IPS-11a (cell line): Measurements from ENCODE around the gene SLC5A8.

Experiments used
- H3K4me3 ChIP-seq: one replicate; pipeline ENCODE4 v1.5.1; 2013; ENCODE audit warnings: low read depth, low read length, control low read depth

Gene SLC5A8

DNA sequence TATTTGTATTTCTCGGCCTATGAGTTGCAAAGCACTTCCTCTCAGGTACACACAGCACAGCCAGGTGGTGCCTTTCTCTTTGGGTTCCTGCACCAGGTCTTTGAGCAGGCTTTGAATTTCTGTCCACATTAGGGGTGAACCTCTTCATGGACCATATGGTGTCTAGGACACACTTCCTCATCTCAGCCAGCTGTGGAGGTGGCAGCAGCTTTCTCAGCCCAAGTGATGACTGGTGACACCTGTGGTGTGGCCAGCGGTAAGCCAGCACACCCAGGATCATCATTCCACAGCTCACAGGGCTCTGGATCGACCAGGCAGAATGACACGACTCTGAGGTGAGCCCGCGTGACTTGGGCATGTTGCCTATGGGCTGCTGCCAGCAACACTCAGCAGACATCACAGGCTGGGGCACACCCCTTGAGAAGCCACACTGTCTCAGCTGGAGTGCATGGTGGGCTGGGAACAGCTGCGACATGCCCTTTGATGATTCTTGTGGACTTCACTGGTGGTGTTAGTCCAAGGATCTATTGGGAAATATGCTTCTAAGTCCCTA, 36.8 kb downstream of the SLC5A8 start:
- no peak overlapping the region for H3K4me3 ChIP-seq

DNA sequence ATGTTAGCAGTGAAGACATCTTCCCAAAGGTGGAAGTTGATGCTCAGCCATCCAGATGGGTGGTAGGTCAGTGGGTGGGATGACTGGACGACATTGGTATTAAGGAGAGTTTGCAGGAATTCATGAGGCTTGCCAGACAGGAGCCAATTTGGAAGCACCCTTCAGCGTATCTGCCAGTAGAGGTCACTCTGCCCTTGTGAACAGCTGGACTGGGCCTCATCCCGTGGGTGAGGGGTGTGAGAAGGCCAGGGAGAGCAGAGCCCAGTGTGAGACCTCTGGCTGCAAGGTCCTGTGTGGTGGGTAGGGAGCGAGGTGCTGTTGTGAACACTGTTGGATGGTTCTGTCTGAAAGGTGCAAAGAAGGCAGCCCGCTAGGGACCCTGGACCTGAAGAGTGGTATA, 37.7 kb downstream of the SLC5A8 start:
- H3K4me3 ChIP-seq, result no peak overlapping the region

DNA sequence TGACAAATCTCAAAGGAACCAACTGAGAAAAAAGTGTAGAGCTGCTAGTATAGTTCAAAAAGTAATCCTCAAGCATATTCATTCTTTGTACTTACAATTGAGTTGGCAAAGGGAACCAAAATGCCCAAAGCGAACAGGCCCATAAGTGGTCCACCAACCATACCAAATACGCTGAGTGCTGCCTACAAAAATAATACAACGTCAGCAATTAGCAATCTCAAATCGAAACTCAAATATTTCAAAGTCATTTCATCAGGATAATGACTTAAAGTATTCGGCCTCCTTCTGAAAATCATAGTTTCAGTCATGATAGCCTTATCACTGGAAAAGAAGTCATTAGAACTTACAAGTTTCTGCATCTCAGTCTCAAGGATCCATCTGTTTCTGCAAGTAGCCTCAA, 42.0 kb downstream of the SLC5A8 start:
- H3K4me3 ChIP-seq, result no peak overlapping the region

DNA sequence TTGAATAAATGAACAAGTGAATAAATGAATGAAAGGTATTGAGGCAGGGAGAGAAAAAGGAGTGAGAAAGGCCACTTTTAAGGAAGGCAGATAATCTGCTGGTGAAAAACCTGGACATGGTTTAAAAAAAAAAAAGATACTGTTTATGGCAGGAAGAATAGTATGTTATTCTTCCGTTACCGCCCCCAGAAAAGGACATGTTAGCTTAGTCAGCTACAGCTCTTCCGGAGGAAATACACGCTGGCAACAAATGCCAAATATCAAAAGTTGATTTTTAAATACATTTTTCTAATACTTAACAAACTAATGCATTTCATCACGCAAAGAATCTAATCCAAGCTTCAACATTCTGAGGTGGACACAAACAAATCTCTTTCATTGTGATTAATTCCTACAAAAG, 43.2 kb downstream of the SLC5A8 start:
- H3K4me3 ChIP-seq, result no peak overlapping the region

DNA sequence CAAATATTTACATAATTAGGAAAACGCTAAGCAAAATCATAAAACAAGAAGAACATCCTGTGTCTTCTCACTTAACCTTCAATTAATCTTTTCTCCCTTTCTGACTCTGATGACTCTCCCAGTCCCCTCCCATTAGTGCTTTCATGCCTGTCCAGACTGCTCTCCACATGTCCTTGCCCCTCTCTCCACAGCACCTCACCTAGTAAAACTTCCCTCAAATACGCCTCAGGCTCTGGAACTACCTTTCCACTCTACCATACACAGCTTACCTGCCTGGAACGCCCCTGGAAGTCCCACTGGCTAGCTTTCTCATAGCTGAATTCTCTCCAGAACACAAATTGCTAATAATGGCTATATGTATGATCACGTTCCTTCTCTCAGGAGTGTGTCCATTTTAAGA, 44.7 kb downstream of the SLC5A8 start:
- H3K4me3 ChIP-seq, result no peak overlapping the region

DNA sequence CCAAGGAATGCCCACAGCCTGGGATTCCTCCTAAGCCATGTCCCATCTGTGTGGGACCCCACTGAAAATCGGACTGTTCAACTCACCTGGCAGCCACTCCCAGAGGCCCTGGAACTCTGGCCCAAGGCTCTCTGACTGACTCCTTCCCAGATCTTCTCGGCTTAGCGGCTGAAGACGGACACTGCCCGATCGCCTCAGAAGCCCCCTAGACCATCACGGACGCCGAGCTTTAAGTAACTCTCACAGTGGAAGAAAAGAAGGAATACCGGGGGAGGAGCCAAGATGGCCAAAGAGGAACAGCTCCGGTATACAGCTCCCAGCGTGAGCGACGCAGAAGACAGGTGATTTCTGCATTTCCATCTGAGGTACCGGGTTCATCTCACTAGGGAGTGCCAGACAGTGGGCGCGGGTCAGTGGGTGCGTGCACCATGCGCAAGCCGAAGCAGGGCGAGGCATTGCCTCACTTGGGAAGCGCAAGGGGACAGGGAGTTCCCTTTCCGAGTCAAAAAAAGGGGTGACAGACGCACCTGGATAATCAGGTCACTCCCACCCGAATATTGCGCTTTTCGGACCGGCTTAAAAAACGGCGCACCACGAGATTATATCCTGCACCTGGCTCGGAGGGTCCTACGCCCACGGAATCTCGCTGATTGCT, 64.1 kb downstream of the SLC5A8 start:
- peak overlapping the region; percentile 39 for H3K4me3 ChIP-seq

DNA sequence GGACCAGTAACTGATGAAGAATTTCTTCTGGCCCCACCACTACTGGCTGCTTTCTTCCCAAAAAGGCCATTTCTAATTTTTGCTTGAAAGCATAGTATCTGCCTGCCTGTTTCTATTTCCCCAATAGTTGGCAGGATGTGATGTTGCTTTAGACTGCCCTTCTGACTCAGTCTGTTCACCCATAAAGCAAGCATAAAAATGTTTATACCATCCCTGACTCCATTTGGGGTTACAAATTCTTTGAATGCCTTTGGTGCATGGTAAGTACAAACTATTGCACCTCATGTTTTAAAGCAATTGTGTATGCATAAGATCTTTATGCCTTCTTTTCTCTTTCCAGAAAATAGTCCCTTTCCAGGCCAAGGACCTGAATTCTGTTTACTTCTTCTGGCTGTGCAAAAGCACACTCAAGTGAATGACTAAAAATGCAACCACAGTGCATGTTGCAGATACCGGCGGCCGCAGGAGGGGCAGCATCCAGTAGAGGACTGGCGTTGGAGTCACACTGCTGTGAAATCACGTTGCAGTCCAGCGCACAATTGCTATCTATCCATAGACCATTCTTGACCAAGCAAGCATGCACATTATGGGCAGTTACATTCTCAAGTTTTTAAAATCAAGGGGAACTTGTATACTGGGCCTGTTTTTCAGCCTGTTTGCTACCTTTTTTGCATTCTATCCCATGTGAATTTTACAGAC, 82.4 kb downstream of the SLC5A8 start:
- no peak overlapping the region for H3K4me3 ChIP-seq

DNA sequence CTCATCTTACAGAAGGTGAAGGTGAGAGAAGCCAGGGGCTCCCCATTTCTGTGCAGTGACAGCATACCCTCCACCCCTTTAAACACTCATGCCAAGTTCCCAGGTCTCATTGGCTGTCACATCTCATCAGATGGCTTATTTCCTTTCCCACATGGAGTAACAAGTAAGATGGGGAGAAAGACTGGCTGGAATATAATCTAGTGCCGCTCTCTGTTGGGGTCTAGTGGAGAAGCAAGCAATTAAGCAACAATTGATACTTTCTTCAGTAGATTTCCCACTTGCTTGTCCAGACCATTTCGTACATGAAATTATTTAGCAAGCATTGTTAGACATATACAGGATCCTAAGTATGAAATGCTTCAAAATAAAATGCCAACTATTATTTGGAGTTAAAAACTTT, 92.2 kb downstream of the SLC5A8 start:
- no peak overlapping the region for H3K4me3 ChIP-seq

DNA sequence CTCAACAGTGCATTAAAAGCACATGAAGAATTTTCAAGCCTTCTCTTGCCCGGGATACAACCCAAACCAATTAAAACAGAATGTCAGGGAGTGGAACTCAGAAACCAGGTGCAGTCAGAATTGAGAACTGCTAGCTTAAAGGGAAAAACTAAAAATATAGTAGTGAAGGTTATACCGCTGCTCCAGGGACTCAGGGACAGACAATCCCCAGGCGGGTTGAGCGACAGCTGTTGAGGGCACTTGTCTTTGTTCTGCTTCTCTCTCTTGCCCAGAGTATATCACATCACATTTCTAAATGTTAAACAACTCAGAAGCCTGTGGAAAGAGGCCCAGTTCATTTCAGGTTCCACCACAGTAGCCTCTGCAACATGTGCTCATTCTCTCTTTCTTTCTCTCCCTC, 93.1 kb downstream of the SLC5A8 start:
- H3K4me3 ChIP-seq, result no peak overlapping the region

DNA sequence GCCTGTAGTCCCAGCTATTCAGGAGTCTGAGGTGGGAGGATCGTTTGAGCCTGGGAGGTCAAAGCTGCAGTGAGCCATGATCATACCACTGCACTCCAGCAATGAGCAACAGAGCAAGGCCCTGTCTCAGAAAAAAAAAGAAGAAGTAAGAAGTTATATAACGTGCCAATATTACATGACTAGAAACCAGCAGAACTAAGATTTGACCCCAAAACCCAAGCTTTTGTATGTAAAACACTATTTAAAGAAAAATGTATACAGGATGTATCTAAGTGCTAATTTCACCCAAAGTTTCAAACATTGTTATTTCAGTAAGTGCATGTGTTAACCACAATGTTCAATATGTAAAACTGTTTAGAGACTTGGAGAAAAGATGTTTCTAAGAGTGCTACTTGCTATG, 94.7 kb downstream of the SLC5A8 start:
- no peak overlapping the region for H3K4me3 ChIP-seq

DNA sequence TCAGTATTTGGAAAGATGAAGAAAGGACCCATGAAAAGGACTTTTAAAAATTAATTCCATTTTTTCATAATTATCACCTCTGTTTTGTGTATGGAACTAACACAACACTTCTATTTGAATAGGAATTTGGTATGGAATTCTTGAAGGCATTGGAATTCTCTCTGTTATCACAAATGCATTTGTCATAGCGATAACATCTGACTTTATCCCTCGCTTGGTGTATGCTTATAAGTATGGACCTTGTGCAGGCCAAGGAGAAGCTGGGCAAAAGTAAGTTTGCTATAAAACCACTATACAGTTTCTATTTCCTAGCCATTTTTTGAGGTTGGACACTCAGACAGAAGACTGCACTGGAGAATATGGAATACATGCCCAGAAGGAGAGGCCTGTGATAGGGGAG, 98.6 kb downstream of the SLC5A8 start:
- H3K4me3 ChIP-seq, result no peak overlapping the region

DNA sequence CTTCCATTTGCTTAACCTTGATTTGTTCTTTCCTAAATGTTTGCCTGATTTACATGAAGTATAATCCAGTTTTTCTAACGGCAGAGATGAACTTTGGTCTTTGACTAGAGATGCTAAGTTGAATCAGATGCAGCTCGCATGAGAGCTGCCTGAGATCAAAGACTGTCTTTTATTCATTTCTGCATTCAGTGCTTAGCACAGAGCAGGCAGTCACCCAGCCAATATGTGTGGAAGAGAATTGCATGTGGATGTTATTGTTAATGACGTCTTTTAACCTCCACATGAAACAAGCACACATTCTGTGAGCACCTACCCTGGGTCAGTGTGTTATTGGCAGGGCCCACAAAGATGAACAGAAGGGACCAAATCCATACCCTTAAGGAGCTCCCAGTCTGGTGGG, 99.2 kb downstream of the SLC5A8 start:
- H3K4me3 ChIP-seq, result no peak overlapping the region

DNA sequence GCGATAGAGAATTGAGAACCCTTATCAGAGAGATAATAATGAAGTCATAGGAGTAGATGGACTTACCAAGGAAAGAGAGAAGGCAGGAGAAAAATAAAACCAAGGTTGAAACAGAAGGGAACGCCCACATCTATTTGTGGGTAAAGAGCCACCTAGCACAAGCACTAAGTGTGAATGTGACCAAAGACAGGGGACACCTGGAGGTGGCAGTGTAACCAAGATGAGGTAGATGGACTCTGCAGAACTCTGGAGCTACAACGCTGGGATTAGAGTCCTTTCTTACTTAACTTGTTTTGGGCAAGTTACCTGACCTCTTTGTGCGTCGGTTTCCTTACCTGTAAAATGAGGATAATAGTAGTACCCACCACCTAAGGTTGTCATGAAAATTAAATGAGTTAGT, 101.9 kb downstream of the SLC5A8 start:
- no peak overlapping the region for H3K4me3 ChIP-seq

DNA sequence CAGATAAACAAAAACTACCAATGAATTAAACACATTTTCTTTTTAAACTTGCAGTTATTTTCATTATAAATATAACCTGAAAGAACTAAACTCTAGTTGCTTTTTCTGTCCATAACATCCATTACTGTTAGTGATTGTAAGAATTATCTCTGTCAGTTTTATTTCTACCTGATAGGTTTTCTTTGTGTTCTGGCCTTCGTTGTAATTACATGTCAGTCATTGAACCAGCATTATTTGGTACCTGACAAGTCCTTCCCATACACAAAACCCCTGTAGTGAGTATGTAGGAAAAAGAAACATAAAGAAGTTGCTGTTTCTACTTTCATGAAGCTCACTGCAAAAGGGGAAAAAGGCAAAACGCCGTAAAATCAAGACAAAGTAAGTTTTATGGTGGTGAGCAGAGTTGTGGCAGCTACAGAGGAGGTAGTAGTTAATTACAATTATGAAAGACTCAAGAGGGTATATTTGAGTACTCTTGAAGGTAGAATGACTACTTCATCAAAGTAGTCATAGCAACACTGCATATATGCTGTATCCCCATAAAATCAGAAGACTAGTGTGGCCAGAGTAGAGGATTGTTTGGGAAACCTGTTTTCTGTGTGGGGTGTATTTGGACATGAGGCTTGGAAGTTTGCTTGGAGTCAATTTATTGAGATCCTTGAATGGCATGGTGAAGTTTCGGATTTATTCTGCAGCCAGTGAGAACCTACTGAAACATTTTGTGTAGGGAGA, 102.8 kb downstream of the SLC5A8 start:
- H3K4me3 ChIP-seq, result no peak overlapping the region
